Stomach smooth muscle (tissue), 2 donors: ENCODE data around the gene GABBR2.

Source experiments
- H3K27ac ChIP-seq: one replicate; pipeline ENCODE4 v1.7.0; 2013; ENCODE audit warnings: mild to moderate bottlenecking, low read length, inconsistent platforms
- H3K27me3 ChIP-seq, 2 donors: one replicate each; pipeline ENCODE4 v1.7.0; 2013; ENCODE audit warnings: low read length in 2 of 2; ENCODE audit not compliant: insufficient read depth in 2 of 2, control insufficient read depth in 1 of 2
- H3K36me3 ChIP-seq, 2 donors: one replicate each; pipeline ENCODE4 v1.7.0; 2013; ENCODE audit warnings: low read length in 2 of 2; ENCODE audit not compliant: control insufficient read depth in 2 of 2, insufficient read depth in 2 of 2
- H3K4me1 ChIP-seq: one replicate; pipeline ENCODE4 v1.7.0; 2013; ENCODE audit warnings: low read length; ENCODE audit not compliant: control insufficient read depth, insufficient read depth
- H3K4me3 ChIP-seq, 2 donors: one replicate each; pipeline ENCODE4 v1.7.0; 2013; ENCODE audit warnings: low read length in 2 of 2
- H3K9ac ChIP-seq, 2 donors: one replicate each; pipeline ENCODE4 v1.7.0; 2013; ENCODE audit warnings: low read length in 2 of 2, mild to moderate bottlenecking in 1 of 2
- H3K9me3 ChIP-seq, 2 donors: one replicate each; pipeline ENCODE4 v1.7.0; 2013; ENCODE audit warnings: low read length in 2 of 2; ENCODE audit not compliant: control insufficient read depth in 2 of 2
- donor health status: healthy.
- donor health status: Pancreatic carcinoma.

The GABBR2 gene

GRCh38 chr9:98720402-98720801, 11.7 kb upstream of the GABBR2 start:
- peaks cover 4 to 5% of the 10 kb centered on the region in 2 donors for H3K9me3 ChIP-seq
- H3K27ac ChIP-seq, result no peak overlapping the region
- H3K4me1 ChIP-seq, result no peaks in the 10 kb centered on the region
- no peak overlapping the region for H3K9ac ChIP-seq
- no peaks in the 10 kb centered on the region for H3K36me3 ChIP-seq
- no peak overlapping the region for H3K4me3 ChIP-seq
- peaks cover 6 to 11% of the 10 kb centered on the region in 2 donors for H3K27me3 ChIP-seq

DNA sequence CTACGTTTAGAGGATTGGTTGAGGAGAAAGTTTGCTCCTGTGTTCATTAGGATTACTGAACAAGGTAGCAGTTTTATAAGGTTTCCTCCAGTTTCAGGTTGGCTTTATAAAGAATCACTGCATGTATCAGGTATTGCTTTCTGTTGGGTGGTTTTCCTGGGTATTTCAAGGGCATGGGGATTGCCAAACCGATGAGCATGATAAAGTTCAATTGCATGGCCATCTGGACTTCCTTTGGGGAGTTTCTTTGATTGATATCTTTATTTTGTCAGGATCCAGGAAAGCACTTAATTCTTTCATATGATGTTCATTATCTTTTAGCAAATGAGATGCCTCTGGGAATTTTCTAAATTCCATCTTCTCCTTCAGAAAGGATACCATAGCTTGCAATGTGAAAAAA, 10.3 kb upstream of the GABBR2 start:
- H3K4me3 ChIP-seq, result no peak overlapping the region

GRCh38 chr9:98714833-98715232, 6.1 kb upstream of the GABBR2 start:
- Histone ChIP-seq H3K9me3 (no peaks in the 10 kb centered on the region), H3K4me3 (no peak overlapping the region), H3K36me3 (no peaks in the 10 kb centered on the region), H3K27ac (no peak overlapping the region), H3K9ac (no peak overlapping the region), H3K4me1 (no peaks in the 10 kb centered on the region), H3K27me3 (peaks cover 5 to 22% of the 10 kb centered on the region in 2 donors)

More for the DNA sequence above, 10.3 kb upstream of the GABBR2 start:
- no peaks in the 10 kb centered on the region for H3K36me3 ChIP-seq
- H3K4me1 ChIP-seq, result no peaks in the 10 kb centered on the region
- H3K9ac ChIP-seq, result no peak overlapping the region
- H3K9me3 ChIP-seq, result peaks cover under 1 to 5% of the 10 kb centered on the region in 2 donors
- H3K27ac ChIP-seq, result no peak overlapping the region
- peaks cover 6 to 9% of the 10 kb centered on the region in 2 donors for H3K27me3 ChIP-seq

GRCh38 chr9:98712987-98713386, 4.3 kb upstream of the GABBR2 start:
- H3K9ac ChIP-seq, result no peak overlapping the region
- no peak overlapping the region for H3K4me3 ChIP-seq
- peaks cover 19 to 28% of the 10 kb centered on the region in 2 donors for H3K27me3 ChIP-seq
- peaks cover 8% of the 10 kb centered on the region for H3K4me1 ChIP-seq
- no peaks in the 10 kb centered on the region for H3K36me3 ChIP-seq
- no peak overlapping the region for H3K27ac ChIP-seq
- H3K9me3 ChIP-seq, result no peaks in the 10 kb centered on the region

- H3K27me3 ChIP-seq, result peaks cover 37 to 48% of the 10 kb centered on the region in 2 donors
These were observed 1.5 kb upstream of the GABBR2 start for GRCh38 chr9:98709968-98710965.

DNA sequence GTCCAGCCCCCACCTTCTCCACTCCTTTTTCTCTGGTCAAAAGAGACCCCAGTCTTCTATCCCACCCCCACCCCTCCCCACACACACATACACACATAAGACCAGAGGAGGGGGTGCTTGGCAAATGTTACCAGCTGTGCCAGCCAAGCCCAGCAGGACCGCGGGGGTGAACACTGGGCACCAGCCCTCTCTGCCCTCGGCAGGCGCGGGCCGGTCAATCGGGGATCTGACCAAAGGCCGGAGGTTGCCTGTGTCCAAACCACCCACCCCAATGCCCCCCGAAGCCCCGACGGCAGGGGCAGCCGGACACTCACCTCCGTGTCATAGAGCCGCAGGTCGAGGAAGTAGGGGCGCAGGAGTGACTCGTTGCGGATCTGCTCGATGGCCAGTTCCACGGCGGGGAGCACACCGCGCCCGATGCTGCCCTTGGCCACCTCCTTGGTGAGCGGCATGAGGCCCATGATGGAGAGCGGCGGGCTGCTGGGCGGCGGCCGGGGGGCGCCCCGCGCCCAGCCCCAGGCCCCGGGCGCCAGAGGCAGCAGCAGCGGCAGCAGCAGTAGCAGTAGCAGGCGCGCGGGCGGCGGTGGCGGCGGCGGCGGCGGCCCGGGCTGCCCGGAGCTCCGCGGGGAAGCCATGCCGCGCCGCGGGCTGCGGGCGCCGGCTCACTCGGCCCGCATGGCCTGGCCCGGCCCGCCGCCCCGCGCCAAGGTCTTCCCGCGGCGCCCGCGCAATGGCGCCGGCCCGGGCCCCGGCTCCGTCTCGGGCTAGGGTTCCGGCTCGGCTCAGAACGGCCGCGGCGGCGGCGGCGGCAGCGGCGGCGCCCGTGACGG, 417 bp downstream of the GABBR2 start:
- Histone ChIP-seq H3K4me3 (peak overlapping the region in 1 of 2 donors; percentile 63), H3K9me3 (peaks cover 0 to 4% of the 10 kb centered on the region in 2 donors), H3K27me3 (peaks cover 47 to 50% of the 10 kb centered on the region in 2 donors), H3K4me1 (peaks cover 20% of the 10 kb centered on the region), H3K36me3 (no peaks in the 10 kb centered on the region), H3K27ac (no peak overlapping the region), H3K9ac (no peak overlapping the region)

More at GRCh38 chr9:98709968-98710965, 1.5 kb upstream of the GABBR2 start:
- Histone ChIP-seq H3K36me3 (no peaks in the 10 kb centered on the region), H3K27ac (no peak overlapping the region), H3K4me3 (no peak overlapping the region), H3K9ac (no peak overlapping the region), H3K4me1 (peaks cover 20% of the 10 kb centered on the region), H3K9me3 (no peaks in the 10 kb centered on the region)

DNA sequence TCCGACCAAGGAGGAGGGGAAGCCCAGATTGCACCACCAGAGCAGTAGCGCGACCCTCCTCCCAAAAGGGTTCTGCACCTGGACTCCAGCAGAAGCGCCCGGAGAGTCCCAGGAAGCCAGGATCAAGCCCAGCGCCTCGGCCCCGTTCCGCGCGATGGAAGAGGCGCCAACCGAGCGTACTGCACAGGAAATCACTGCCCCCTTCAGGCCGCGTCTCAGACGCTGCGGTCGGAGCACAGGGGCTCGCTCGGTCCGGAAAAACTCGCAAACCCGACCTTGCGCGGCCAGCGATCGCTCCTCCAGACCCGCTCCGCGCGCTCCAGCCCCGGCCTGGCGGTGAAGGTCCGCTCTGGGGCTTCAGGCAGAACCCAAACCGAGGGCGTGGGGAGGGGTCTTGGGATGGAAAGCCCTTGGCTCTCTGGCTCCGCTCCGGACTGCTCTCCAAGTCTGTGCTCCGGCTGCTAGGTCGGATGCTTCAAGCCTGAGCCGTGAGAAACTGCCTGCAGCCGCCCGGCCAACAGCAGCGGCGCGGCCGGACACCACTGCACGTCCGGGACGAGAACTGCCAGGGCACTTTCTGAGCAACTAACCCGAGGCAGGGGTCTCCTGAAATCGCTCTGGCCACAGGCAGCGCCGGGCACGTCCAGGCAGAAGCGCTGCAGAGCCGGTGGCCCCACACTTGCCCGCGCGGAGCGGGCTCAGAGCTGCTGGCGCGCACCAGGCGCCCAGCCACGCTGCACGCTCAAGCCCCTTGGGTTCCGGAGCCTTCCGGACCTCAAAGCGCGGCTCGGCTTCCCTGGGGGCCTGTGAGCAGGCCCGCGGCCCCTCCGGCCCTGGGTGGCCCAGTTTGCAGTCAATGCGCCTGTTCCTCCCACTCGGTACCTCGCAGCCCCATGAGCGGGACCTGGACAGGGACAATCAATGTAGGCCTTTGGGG, 1.3 kb downstream of the GABBR2 start:
- Histone ChIP-seq H3K4me3 (peak overlapping the region; percentile 12 to 52), H3K27me3 (peaks cover 48 to 50% of the 10 kb centered on the region in 2 donors), H3K36me3 (no peaks in the 10 kb centered on the region), H3K9me3 (peaks cover 0 to 4% of the 10 kb centered on the region in 2 donors), H3K9ac (no peak overlapping the region), H3K4me1 (peaks cover 20% of the 10 kb centered on the region), H3K27ac (no peak overlapping the region)

- H3K9ac ChIP-seq, result no peak overlapping the region
- peak overlapping the region; percentile 12 to 52 for H3K4me3 ChIP-seq
- peaks cover 47 to 50% of the 10 kb centered on the region in 2 donors for H3K27me3 ChIP-seq
- H3K36me3 ChIP-seq, result no peaks in the 10 kb centered on the region
- peaks cover 0 to 4% of the 10 kb centered on the region in 2 donors for H3K9me3 ChIP-seq
- H3K4me1 ChIP-seq, result peaks cover 20% of the 10 kb centered on the region
- no peak overlapping the region for H3K27ac ChIP-seq
These were observed 2.0 kb downstream of the GABBR2 start for GRCh38 chr9:98706651-98707165.

GRCh38 chr9:98702835-98703380, 5.8 kb downstream of the GABBR2 start:
- no peak overlapping the region for H3K4me3 ChIP-seq
- H3K36me3 ChIP-seq, result no peaks in the 10 kb centered on the region
- H3K9ac ChIP-seq, result no peak overlapping the region
- peaks cover 30 to 31% of the 10 kb centered on the region in 2 donors for H3K27me3 ChIP-seq
- peaks cover 12% of the 10 kb centered on the region for H3K4me1 ChIP-seq
- H3K9me3 ChIP-seq, result peaks cover 7 to 10% of the 10 kb centered on the region in 2 donors
- H3K27ac ChIP-seq, result no peak overlapping the region
